Measurements from ENCODE around the gene TMEM150B. TPM values are rescaled to one million over a fixed set of nuclear protein-coding genes. Genes with fewer than 3 reads are reported as not detected.

The TMEM150B gene
- total and polyA plus RNA-seq, 4 donors, result 0.81 to 3.3 (median 2.0) TPM

GRCh38 chr19:55372316-55373081, 47.4 kb upstream of the TMEM150B start (continued):
- no peak for TF ChIP-seq MAX (IDR thresholded peaks at IDR 0.05)
- no peak for TF ChIP-seq YY1 (IDR thresholded peaks at IDR 0.05)
- TF ChIP-seq TAF1 (conservative IDR thresholded peaks at IDR 0.05), result no peak
- TF ChIP-seq GABPA (IDR thresholded peaks at IDR 0.05 in 1 of 2, conservative IDR thresholded peaks at IDR 0.05 in 1 of 2), result no peak
- TF ChIP-seq JUND (IDR thresholded peaks at IDR 0.05), result no peak
- TF ChIP-seq FOXA2 (IDR thresholded peaks at IDR 0.05), result no peak

- peaks cover 0 to 12% (median 7%) of the 10 kb centered on the region in 4 donors for H3K27me3 ChIP-seq (ENCODE audit: control insufficient read depth in 4 of 4, insufficient read depth in 4 of 4, low read length in 3 of 4)
- H3K36me3 ChIP-seq (ENCODE audit: control insufficient read depth in 4 of 4, insufficient read depth in 3 of 4, low read depth in 1 of 4, low read length in 3 of 4), result no peaks in the 10 kb centered on the region
- no peaks in the 10 kb centered on the region for H3K9me3 ChIP-seq (ENCODE audit: control insufficient read depth in 4 of 4, low read length in 3 of 4)
- DNase-seq (ENCODE audit: low spot score), result no peak
- 7% methylated on average over 32 of the region's 32 CpGs for whole genome bisulfite sequencing
- no peak within 1 kb of the TSS for H3K9ac ChIP-seq (ENCODE audit: low read depth in 1 of 2, low read length in 2 of 2)
- peaks cover 0 to 9% (median 1%) of the 10 kb centered on the region in 4 donors for H3K4me1 ChIP-seq (ENCODE audit: control insufficient read depth in 4 of 4, insufficient read depth in 4 of 4, low read length in 3 of 4)
- no peak within 1 kb of the TSS for H3K27ac ChIP-seq (ENCODE audit: low read depth in 1 of 2, low read length in 2 of 2)
- no peak for TF ChIP-seq FOXA2 (IDR thresholded peaks at IDR 0.05)
- TF ChIP-seq RXRA (IDR thresholded peaks at IDR 0.05), result no peak
- no peak for TF ChIP-seq JUND (IDR thresholded peaks at IDR 0.05)
- TF ChIP-seq FOXA1 (IDR thresholded peaks at IDR 0.05), result no peak
- H3K4me3 ChIP-seq (ENCODE audit: low read depth in 1 of 3, low read length in 3 of 3), result peak within 1 kb of the TSS in 1 of 3 donors; percentile 19
These were observed 45.3 kb upstream of the TMEM150B start, which contains the start of gene IL11 for GRCh38 chr19:55370305-55370988. IL11 (minus strand) TSS chr19:55370463; CDS start chr19:55370310, 153 bp downstream.

- Histone ChIP-seq H3K4me3 (ENCODE audit: low read depth in 1 of 3, low read length in 3 of 3) (peak overlapping the region in 1 of 3 donors; percentile 19), H3K9me3 (ENCODE audit: control insufficient read depth in 4 of 4, low read length in 3 of 4) (no peaks in the 10 kb centered on the region), H3K27me3 (ENCODE audit: control insufficient read depth in 4 of 4, insufficient read depth in 4 of 4, low read length in 3 of 4) (peaks cover 0 to 11% (median 7%) of the 10 kb centered on the region in 4 donors), H3K27ac (ENCODE audit: low read depth in 1 of 2, low read length in 2 of 2) (no peak overlapping the region), H3K9ac (ENCODE audit: low read depth in 1 of 2, low read length in 2 of 2) (no peak overlapping the region), H3K4me1 (ENCODE audit: control insufficient read depth in 4 of 4, insufficient read depth in 4 of 4, low read length in 3 of 4) (peaks cover 0 to 9% (median 1%) of the 10 kb centered on the region in 4 donors), H3K36me3 (ENCODE audit: control insufficient read depth in 4 of 4, insufficient read depth in 3 of 4, low read depth in 1 of 4, low read length in 3 of 4) (no peaks in the 10 kb centered on the region)
- no peak for TF ChIP-seq GABPA (IDR thresholded peaks at IDR 0.05 in 1 of 2, conservative IDR thresholded peaks at IDR 0.05 in 1 of 2)
- DNase-seq (ENCODE audit: low spot score), result no peak
- 4% methylated on average over 59 of the region's 59 CpGs for WGBS
These were observed 44.6 kb upstream of the TMEM150B start for GRCh38 chr19:55369653-55370304.

- no peak for DNase-seq (ENCODE audit: low spot score)
- Histone ChIP-seq H3K9ac (ENCODE audit: low read depth in 1 of 2, low read length in 2 of 2) (no peak overlapping the region), H3K4me1 (ENCODE audit: control insufficient read depth in 4 of 4, insufficient read depth in 4 of 4, low read length in 3 of 4) (peaks cover 0 to 9% (median 1%) of the 10 kb centered on the region in 4 donors), H3K36me3 (ENCODE audit: control insufficient read depth in 4 of 4, insufficient read depth in 3 of 4, low read depth in 1 of 4, low read length in 3 of 4) (no peaks in the 10 kb centered on the region), H3K4me3 (ENCODE audit: low read depth in 1 of 3, low read length in 3 of 3) (peak overlapping the region in 1 of 3 donors; percentile 4), H3K27ac (ENCODE audit: low read depth in 1 of 2, low read length in 2 of 2) (no peak overlapping the region), H3K27me3 (ENCODE audit: control insufficient read depth in 4 of 4, insufficient read depth in 4 of 4, low read length in 3 of 4) (peaks cover 0 to 11% (median 7%) of the 10 kb centered on the region in 4 donors), H3K9me3 (ENCODE audit: control insufficient read depth in 4 of 4, low read length in 3 of 4) (no peaks in the 10 kb centered on the region)
- WGBS, result 9% methylated on average over 53 of the region's 54 CpGs
- TF ChIP-seq HNF4A (conservative IDR thresholded peaks at IDR 0.05) (no peak), RXRA (IDR thresholded peaks at IDR 0.05) (no peak), MAX (IDR thresholded peaks at IDR 0.05) (no peak), JUND (IDR thresholded peaks at IDR 0.05) (no peak), FOXA1 (IDR thresholded peaks at IDR 0.05) (no peak), HNF4G (IDR thresholded peaks at IDR 0.05) (no peak), SP1 (IDR thresholded peaks at IDR 0.05) (no peak), EGR1 (IDR thresholded peaks at IDR 0.05; ENCODE audit: low read depth in 2 of 2) (no peak), GABPA (IDR thresholded peaks at IDR 0.05 in 1 of 2, conservative IDR thresholded peaks at IDR 0.05 in 1 of 2) (no peak), CTCF (IDR thresholded peaks at IDR 0.05; ENCODE audit: low read depth, low read length, missing input control) (no peak), ZBTB33 (IDR thresholded peaks at IDR 0.05) (no peak), YY1 (IDR thresholded peaks at IDR 0.05) (no peak), RAD21 (IDR thresholded peaks at IDR 0.05) (no peak), NR2F2 (IDR thresholded peaks at IDR 0.05) (no peak)
These were observed 43.8 kb upstream of the TMEM150B start for GRCh38 chr19:55368701-55369563.
